HEK293 (cell line): ENCODE measurements around the gene FAIM.

Experiments used
- CTCF ChIA-PET: fragments of 350-600 bp; formaldehyde crosslinking; extraction: SDS; loops from one replicate; lab custom pipeline; 2021; ENCODE audit warnings: antibody characterized with exemption; lab: Yijun Ruan, JAX
- POLR2A ChIA-PET: fragments of 300-600 bp; formaldehyde crosslinking; extraction: SDS; loops from one replicate; lab custom pipeline; 2020; ENCODE audit warnings: antibody characterized with exemption, inconsistent platforms; lab: Yijun Ruan, JAX
- H3K27ac ChIP-seq: fragments of 200-500 bp; sonication (Bioruptor generic); 2 replicates; pipeline ENCODE4 v1.5.1; 2014; ENCODE audit warnings: low read depth, low read length, control low read depth, inconsistent platforms; ENCODE audit errors: extremely low read depth
- H3K36me3 ChIP-seq, 2 experiments: fragments of 200-500 bp in 1 of 2; sonication (Bioruptor generic) in 1 of 2; 1 replicate in 1 of 2; 2 replicates in 1 of 2; pipeline ENCODE4 v1.5.1; 2014 to 2017; ENCODE audit warnings: inconsistent platforms in 2 of 2, low read length in 2 of 2; ENCODE audit not compliant: control insufficient read depth in 2 of 2, insufficient read depth in 1 of 2
- H3K4me1 ChIP-seq: fragments of 200-500 bp; sonication (Bioruptor generic); 2 replicates; pipeline ENCODE4 v1.5.1; 2014; ENCODE audit warnings: mild to moderate bottlenecking, low read length, inconsistent platforms; ENCODE audit not compliant: control insufficient read depth, insufficient read depth
- H3K4me3 ChIP-seq: 2 replicates; pipeline ENCODE4 v1.5.1; 2011; ENCODE audit warnings: low read depth, mild to moderate bottlenecking, control low read depth, low read length, moderate library complexity
- H3K9me3 ChIP-seq: fragments of 200-500 bp; sonication (Bioruptor generic); 2 replicates; pipeline ENCODE4 v1.5.1; 2014; ENCODE audit warnings: low read depth, low read length, inconsistent platforms; ENCODE audit not compliant: control insufficient read depth, insufficient read depth
- KLF1 ChIP-seq: fragments of 450-650 bp; formaldehyde crosslinking; IDR thresholded peaks from 2 replicates; pipeline ENCODE4 v1.5.1; 2016; ENCODE audit warnings: missing biosample characterization, missing genetic modification characterization
- KLF16 ChIP-seq: fragments of 450-650 bp; formaldehyde crosslinking; IDR thresholded peaks from 2 replicates; pipeline ENCODE4 v1.5.1; 2017; ENCODE audit warnings: missing biosample characterization, missing genetic modification characterization
- PRDM1 ChIP-seq: fragments of 450-650 bp; formaldehyde crosslinking; IDR thresholded peaks from 2 replicates; pipeline ENCODE4; 2016; ENCODE audit warnings: missing biosample characterization, missing genetic modification characterization
- REST ChIP-seq: fragments of 450-650 bp; formaldehyde crosslinking; IDR thresholded peaks from 2 replicates; pipeline ENCODE4 v1.5.1; 2016; ENCODE audit warnings: missing biosample characterization, missing genetic modification characterization
- TCF7L2 ChIP-seq: IDR thresholded peaks from 2 replicates; pipeline ENCODE4 v1.6.1; 2011; ENCODE audit warnings: low read depth, mild to moderate bottlenecking, inconsistent platforms, low read length, moderate library complexity, borderline replicate concordance
- TRIM28 ChIP-seq: IDR thresholded peaks from 2 replicates; pipeline ENCODE4 v1.6.1; 2011; ENCODE audit warnings: low read length, control low read depth, borderline replicate concordance
- ZBTB1 ChIP-seq: fragments of 450-650 bp; formaldehyde crosslinking; IDR thresholded peaks from 2 replicates; pipeline ENCODE4 v1.5.1; 2016; ENCODE audit warnings: missing biosample characterization, missing genetic modification characterization
- ZBTB20 ChIP-seq: fragments of 450-650 bp; formaldehyde crosslinking; IDR thresholded peaks from 2 replicates; pipeline ENCODE4 v1.5.1; 2016; ENCODE audit warnings: missing biosample characterization, missing genetic modification characterization
- ZBTB48 ChIP-seq: fragments of 450-650 bp; formaldehyde crosslinking; IDR thresholded peaks from 2 replicates; pipeline ENCODE4 v1.5.1; 2016; ENCODE audit warnings: missing biosample characterization, missing genetic modification characterization
- ZBTB8A ChIP-seq: fragments of 450-650 bp; formaldehyde crosslinking; IDR thresholded peaks from 2 replicates; pipeline ENCODE4 v1.5.1; 2016; ENCODE audit warnings: missing biosample characterization, missing genetic modification characterization
- ZNF114 ChIP-seq: fragments of 450-650 bp; formaldehyde crosslinking; IDR thresholded peaks from 2 replicates; pipeline ENCODE4 v1.5.0; 2017; ENCODE audit warnings: missing biosample characterization, missing genetic modification characterization
- ZNF133 ChIP-seq: fragments of 450-650 bp; formaldehyde crosslinking; IDR thresholded peaks from 2 replicates; pipeline ENCODE4 v1.5.1; 2016; ENCODE audit warnings: missing biosample characterization, missing genetic modification characterization
- ZNF138 ChIP-seq: fragments of 450-650 bp; formaldehyde crosslinking; IDR thresholded peaks from 2 replicates; pipeline ENCODE4 v1.5.1; 2016; ENCODE audit warnings: missing biosample characterization, missing genetic modification characterization, borderline replicate concordance
- ZNF155 ChIP-seq: fragments of 450-650 bp; formaldehyde crosslinking; IDR thresholded peaks from 2 replicates; pipeline ENCODE4 v1.5.1; 2016; ENCODE audit warnings: missing biosample characterization, missing genetic modification characterization
- ZNF184 ChIP-seq: fragments of 450-650 bp; IDR thresholded peaks from 2 replicates; pipeline ENCODE4 v1.5.1; 2018; ENCODE audit warnings: missing biosample characterization, mild to moderate bottlenecking, missing genetic modification characterization
- ZNF2 ChIP-seq: fragments of 450-650 bp; formaldehyde crosslinking; IDR thresholded peaks from 2 replicates; pipeline ENCODE4 v1.5.1; 2016; ENCODE audit warnings: missing biosample characterization, missing genetic modification characterization
- ZNF221 ChIP-seq: fragments of 450-650 bp; formaldehyde crosslinking; IDR thresholded peaks from 2 replicates; pipeline ENCODE4 v1.5.1; 2017; ENCODE audit warnings: missing biosample characterization, missing genetic modification characterization, borderline replicate concordance
- ZNF223 ChIP-seq: fragments of 450-650 bp; formaldehyde crosslinking; IDR thresholded peaks from 2 replicates; pipeline ENCODE4 v1.5.1; 2016; ENCODE audit warnings: missing biosample characterization, missing genetic modification characterization
- ZNF280D ChIP-seq: fragments of 450-650 bp; formaldehyde crosslinking; IDR thresholded peaks from 2 replicates; pipeline ENCODE4 v1.5.1; 2016; ENCODE audit warnings: missing biosample characterization, missing genetic modification characterization
- ZNF423 ChIP-seq: fragments of 450-650 bp; formaldehyde crosslinking; IDR thresholded peaks from 2 replicates; pipeline ENCODE4 v1.5.1; 2016; ENCODE audit warnings: missing biosample characterization, missing genetic modification characterization
- ZNF449 ChIP-seq: fragments of 450-650 bp; formaldehyde crosslinking; IDR thresholded peaks from 2 replicates; pipeline ENCODE4 v1.5.1; 2017; ENCODE audit warnings: missing biosample characterization, mild to moderate bottlenecking, missing genetic modification characterization, moderate library complexity
- ZNF48 ChIP-seq: fragments of 450-650 bp; formaldehyde crosslinking; IDR thresholded peaks from 2 replicates; pipeline ENCODE4 v1.5.1; 2016; ENCODE audit warnings: missing biosample characterization, missing genetic modification characterization
- ZNF510 ChIP-seq: fragments of 450-650 bp; formaldehyde crosslinking; IDR thresholded peaks from 2 replicates; pipeline ENCODE4 v1.5.1; 2018; ENCODE audit warnings: mild to moderate bottlenecking, missing genetic modification characterization, missing biosample characterization; ENCODE audit not compliant: insufficient replicate concordance
- ZNF530 ChIP-seq: fragments of 450-650 bp; formaldehyde crosslinking; IDR thresholded peaks from 2 replicates; pipeline ENCODE4 v1.5.1; 2016; ENCODE audit warnings: low read depth, missing biosample characterization, missing genetic modification characterization
- ZNF555 ChIP-seq: fragments of 450-650 bp; formaldehyde crosslinking; conservative IDR thresholded peaks from 2 replicates; pipeline ENCODE4 v1.5.1; 2017; ENCODE audit warnings: missing biosample characterization, mild to moderate bottlenecking, missing genetic modification characterization, inconsistent platforms
- ZNF610 ChIP-seq: fragments of 450-650 bp; formaldehyde crosslinking; IDR thresholded peaks from 2 replicates; pipeline ENCODE4 v1.5.1; 2016; ENCODE audit warnings: missing biosample characterization, missing genetic modification characterization, borderline replicate concordance
- ZNF677 ChIP-seq: fragments of 450-650 bp; IDR thresholded peaks from 2 replicates; pipeline ENCODE4 v1.5.0; 2018; ENCODE audit warnings: missing biosample characterization, mild to moderate bottlenecking, missing genetic modification characterization, moderate library complexity
- ZNF701 ChIP-seq: fragments of 450-650 bp; formaldehyde crosslinking; IDR thresholded peaks from 2 replicates; pipeline ENCODE4 v1.5.1; 2016; ENCODE audit warnings: missing biosample characterization, missing genetic modification characterization
- ZNF843 ChIP-seq: fragments of 450-650 bp; formaldehyde crosslinking; IDR thresholded peaks from 2 replicates; pipeline ENCODE4 v1.5.1; 2016; ENCODE audit warnings: missing biosample characterization, missing genetic modification characterization
- ZSCAN30 ChIP-seq: fragments of 450-650 bp; IDR thresholded peaks from 2 replicates; pipeline ENCODE4 v1.5.1; 2018; ENCODE audit warnings: missing biosample characterization, mild to moderate bottlenecking, missing genetic modification characterization, moderate library complexity

FAIM gene

GRCh38 chr3:138594150-138594934, 14.2 kb upstream of the FAIM start, which contains the start of gene CEP70:
Gene CEP70 (minus strand): TSS chr3:138594260. CDS start chr3:138572927, 21,333 bp downstream.
- Histone ChIP-seq H3K9me3 (no peaks in the 10 kb centered on the region), H3K27ac (peak within 1 kb of the TSS; percentile 59), H3K4me1 (no peaks in the 10 kb centered on the region), H3K4me3 (peak within 1 kb of the TSS; percentile 89), H3K36me3 (peaks cover 0 to 9% of the 10 kb centered on the region in 2 experiments; a peak in 2 of 3 replicates)
- ChIA-PET CTCF (interaction anchor here (0.6 to 4.2 kb wide), 22 partner anchors 9 to 393 kb away, joined by 3 to 47 read pairs (median 4); no protein-coding TSS in a partner anchor), POLR2A (interaction anchor here (0.5 to 2.7 kb wide), 7 partner anchors 14 to 342 kb away, joined by 3 to 23 read pairs (median 6); partner anchors contain the start of gene FAIM)
- TF ChIP-seq ZNF677 (tag by site-specific recombination) (no peak), ZNF423 (no peak), ZNF610 (tag by site-specific recombination) (no peak), ZBTB8A (peak; percentile 62), ZNF449 (tag by site-specific recombination) (no peak), ZNF530 (tag by site-specific recombination) (no peak), KLF16 (tag by site-specific recombination) (peak; percentile 69; the same call in 1 of the 2 replicates), ZNF701 (tag by site-specific recombination) (no peak), PRDM1 (tag by site-specific recombination) (no peak; the same call in 1 of the 2 replicates), ZNF555 (tag by site-specific recombination) (no peak), ZNF184 (tag by site-specific recombination) (no peak), ZNF280D (no peak), ZNF138 (tag by site-specific recombination) (no peak), ZBTB20 (peak; percentile 70), ZNF221 (tag by site-specific recombination) (no peak), ZNF133 (tag by site-specific recombination) (no peak), TCF7L2 (no peak), ZNF114 (tag by site-specific recombination) (no peak), REST (tag by site-specific recombination) (0 out of 2 replicates have a peak, but pooled peaks have one; percentile 33), ZNF155 (no peak), ZNF2 (tag by site-specific recombination) (peak; percentile 98), TRIM28 (peak; percentile 92), ZNF48 (tag by site-specific recombination) (no peak), ZNF510 (tag by site-specific recombination) (no peak), ZNF223 (tag by site-specific recombination) (no peak), ZBTB48 (0 out of 2 replicates have a peak, but pooled peaks have one; percentile 7), ZSCAN30 (tag by site-specific recombination) (no peak; the same call in 1 of the 2 replicates), ZBTB1 (0 out of 2 replicates have a peak, but pooled peaks have one; percentile 26), ZNF843 (no peak), KLF1 (tag by site-specific recombination) (no peak)
